HCT116 (cell line): ENCODE results near the gene SLC38A9. TPM values are rescaled to one million over a fixed set of nuclear protein-coding genes. Genes with fewer than 3 reads are reported as not detected.
"Not testable (repeated sequence)": the region's sequence is repeated elsewhere in the genome, so short reads cannot be mapped to it uniquely, and the experiment has no call there.

Source experiments
- ATAC-seq: fragments of 200-7000 bp; cut with Tn5 transposase; 2 replicates; pipeline ENCODE4 v1.9.1; 2020; ENCODE audit warnings: mild to moderate bottlenecking, moderate library complexity
- BruUV-seq: library from RNA; stranded (reverse); fragments of 400-500 nt; replicated peaks from 2 replicates; lab custom pipeline; 2021; lab: Mats Ljungman, UMichigan
- CTCF ChIA-PET: fragments of 300-600 bp; sonication (Branson Sonifier 250); formaldehyde crosslinking; loops from one replicate; lab custom pipeline; 2021; ENCODE audit warnings: antibody characterized with exemption; lab: Charles Lee
- POLR2A ChIA-PET: fragments of 300-600, 350-600 bp; sonication (Branson Sonifier 250); formaldehyde crosslinking; loops from one replicate; lab custom pipeline; 2021; ENCODE audit warnings: antibody characterized with exemption; lab: Charles Lee
- RAD21 ChIA-PET, 2 experiments: fragments of 300-600 bp; sonication (Branson Sonifier 250); formaldehyde crosslinking; loops; one replicate each; lab custom pipeline; 2023; ENCODE audit warnings: low total read pairs in 2 of 2; ENCODE audit not compliant: uncharacterized antibody in 2 of 2, unreplicated experiment in 2 of 2, low non-redundant PET in 1 of 2; lab: Charles Lee
- DNase-seq: peaks from one replicate; pipeline ENCODE4 v3.0.0-alpha.2; 2010; ENCODE audit warnings: low read depth, low spot score
- H2AFZ ChIP-seq: fragments of 200-600 bp; shearing (Covaris generic), sonication (generic); 2 replicates; pipeline ENCODE4 v1.6.1; 2017; ENCODE audit warnings: low read depth, mixed run types, mixed read lengths, antibody characterized with exemption, low read length; ENCODE audit not compliant: poor library complexity, severe bottlenecking
- H3K27ac ChIP-seq: 2 replicates; pipeline ENCODE4 v1.5.1; 2012; ENCODE audit warnings: low read depth, low read length
- H3K27me3 ChIP-seq: fragments of 200-600 bp; sonication (generic); 2 replicates; pipeline ENCODE4 v1.6.1; 2016; ENCODE audit warnings: mixed run types, low read length, mixed read lengths; ENCODE audit not compliant: insufficient read depth
- H3K36me3 ChIP-seq, 2 experiments: fragments of 200-500 bp in 1 of 2; fragments of 200-600 bp in 1 of 2; sonication (Bioruptor generic) in 1 of 2; sonication (generic) in 1 of 2; 2 replicates each; pipeline versions ENCODE4 v1.5.1 to v1.6.1; 2014 to 2016; ENCODE audit warnings: low read length in 2 of 2, inconsistent platforms in 1 of 2, mixed read lengths in 1 of 2, mixed run types in 1 of 2; ENCODE audit not compliant: insufficient read depth in 2 of 2, control insufficient read depth in 1 of 2
- H3K4me1 ChIP-seq, 2 experiments: fragments of 200-600 bp in 1 of 2; sonication (generic) in 1 of 2; 2 replicates each; pipeline versions ENCODE4 v1.5.1 to v1.6.1; 2012 to 2017; ENCODE audit warnings: low read length in 2 of 2, inconsistent platforms in 1 of 2, mild to moderate bottlenecking in 1 of 2, mixed read lengths in 1 of 2, mixed run types in 1 of 2, moderate library complexity in 1 of 2; ENCODE audit not compliant: insufficient read depth in 2 of 2, control insufficient read depth in 1 of 2
- H3K4me2 ChIP-seq: fragments of 200-600 bp; sonication (generic); 2 replicates; pipeline ENCODE4 v1.6.1; 2017; ENCODE audit warnings: mixed run types, low read length, mixed read lengths
- H3K4me3 ChIP-seq, 2 experiments: fragments of 200-600 bp in 1 of 2; sonication (generic) in 1 of 2; replicated peaks in 1 of 2; 2 replicates each; pipeline ENCODE4 v1.5.1; 2011 to 2016; ENCODE audit warnings: low read length in 2 of 2, control low read depth in 1 of 2, low read depth in 1 of 2, mild to moderate bottlenecking in 1 of 2, mixed read lengths in 1 of 2, mixed run types in 1 of 2
- H3K79me2 ChIP-seq: fragments of 200-600 bp; sonication (generic); 2 replicates; pipeline ENCODE4 v1.6.1; 2017; ENCODE audit warnings: mild to moderate bottlenecking, mixed run types, low read length, moderate library complexity, mixed read lengths; ENCODE audit not compliant: insufficient read depth
- H3K9ac ChIP-seq: fragments of 200-600 bp; sonication (generic); 2 replicates; pipeline ENCODE4 v1.6.1; 2016; ENCODE audit warnings: low read length, mixed read lengths
- H3K9me2 ChIP-seq: fragments of 200-600 bp; sonication (generic), shearing (Covaris generic); 2 replicates; pipeline ENCODE4 v1.6.1; 2017; ENCODE audit warnings: mixed run types, mild to moderate bottlenecking, moderate library complexity; ENCODE audit not compliant: insufficient read depth
- H3K9me3 ChIP-seq, 2 experiments: fragments of 200-500 bp in 1 of 2; fragments of 200-600 bp in 1 of 2; sonication (Bioruptor generic) in 1 of 2; sonication (generic) in 1 of 2; 2 replicates each; pipeline ENCODE4 v1.6.1; 2014 to 2017; ENCODE audit warnings: low read length in 2 of 2, mixed read lengths in 2 of 2, inconsistent platforms in 1 of 2, low read depth in 1 of 2, mild to moderate bottlenecking in 1 of 2, mixed run types in 1 of 2, moderate library complexity in 1 of 2; ENCODE audit not compliant: control insufficient read depth in 1 of 2, insufficient read depth in 1 of 2
- H4K20me1 ChIP-seq: fragments of 200-600 bp; sonication (generic), shearing (Covaris generic); 2 replicates; pipeline ENCODE4 v1.6.1; 2017; ENCODE audit warnings: mixed run types, mild to moderate bottlenecking, moderate library complexity; ENCODE audit not compliant: insufficient read depth
- CEBPB ChIP-seq: IDR thresholded peaks from 2 replicates; pipeline ENCODE4 v1.6.1; 2012; ENCODE audit warnings: low read depth
- FOSL1 ChIP-seq: IDR thresholded peaks from 2 replicates; pipeline ENCODE4 v1.6.1; 2012; ENCODE audit warnings: low read depth
- JUND ChIP-seq: IDR thresholded peaks from 2 replicates; pipeline ENCODE4 v1.6.1; 2012
- POLR2A ChIP-seq: IDR thresholded peaks from 2 replicates; pipeline ENCODE4 v1.7.0; 2011; ENCODE audit warnings: borderline replicate concordance; ENCODE audit not compliant: insufficient read depth, insufficient read length; ENCODE audit errors: extremely low read depth
- SIN3A ChIP-seq: IDR thresholded peaks from 2 replicates; pipeline ENCODE4 v1.6.1; 2012; ENCODE audit warnings: low read depth
- SRF ChIP-seq: IDR thresholded peaks from 2 replicates; pipeline ENCODE4 v1.6.1; 2012; ENCODE audit warnings: low read depth
- intact Hi-C: fragments of 100-400 bp; cut with micrococcal nuclease; formaldehyde crosslinking; loops from 2 replicates; pipeline ENCODE4 v1.10.0; 2022
- total RNA-seq: library from RNA; stranded (reverse); gene quantifications from one replicate; pipeline ENCODE4 v1.2.1, GENCODE V29; 2021; ENCODE audit not compliant: unreplicated experiment

The SLC38A9 gene
- total RNA-seq, 1 experiment from 2014 or later: 12.6 TPM

GRCh38 chr5:55608595-55609349, 103.4 kb downstream of the SLC38A9 start:
- CTCF ChIA-PET: interaction anchor here (0.5 kb wide), 1 partner anchor 10 kb away, joined by 3 read pairs; no protein-coding TSS in a partner anchor
- Histone ChIP-seq H3K79me2 (no peaks in the 10 kb centered on the region), H3K27ac (no peak overlapping the region), H2AFZ (no peak overlapping the region), H3K4me1 (peaks cover 0 to 23% of the 10 kb centered on the region in 2 experiments; a peak in 2 of 4 replicates), H3K36me3 (no peaks in the 10 kb centered on the region), H3K4me2 (no peak overlapping the region), H3K9me2 (no peaks in the 10 kb centered on the region), H3K9ac (no peak overlapping the region), H3K4me3 (no peak overlapping the region), H3K27me3 (no peaks in the 10 kb centered on the region), H3K9me3 (no peaks in the 10 kb centered on the region), H4K20me1 (no peaks in the 10 kb centered on the region)
- no peak for TF ChIP-seq POLR2A
- no peak for TF ChIP-seq SRF
- no peak for TF ChIP-seq SIN3A
- TF ChIP-seq JUND: no peak
- TF ChIP-seq FOSL1: no peak
- TF ChIP-seq CEBPB: no peak
- ATAC-seq (no peak), DNase-seq (no peak)
- RAD21 ChIA-PET: no interaction called here
- BruUV-seq: no TSS peak
- intact Hi-C loops: no loop called here
- POLR2A ChIA-PET: no interaction called here

GRCh38 chr5:55607309-55607708, 104.8 kb downstream of the SLC38A9 start:
- ATAC-seq, H3K9me2 ChIP-seq, H3K9ac ChIP-seq, H4K20me1 ChIP-seq, H3K27me3 ChIP-seq, CTCF ChIA-PET, H3K27ac ChIP-seq, H3K79me2 ChIP-seq, RAD21 ChIA-PET, H3K4me3 ChIP-seq, intact Hi-C loops, H2AFZ ChIP-seq, H3K9me3 ChIP-seq, H3K4me2 ChIP-seq, H3K36me3 ChIP-seq, BruUV-seq, DNase-seq: not testable (repeated sequence)
- POLR2A ChIA-PET: interaction anchor here (0.7 kb wide), 1 partner anchor 59 kb away, joined by 3 read pairs; no protein-coding TSS in a partner anchor
- H3K4me1 ChIP-seq: peaks cover 0 to 35% of the 10 kb centered on the region in 2 experiments; a peak in 3 of 4 replicates
